Stimulated activated CD8-positive, alpha-beta memory T cell treated with anti-CD3 and anti-CD28 coated beads, Interleukin-12 subunit alpha, Interleukin-12 subunit beta, amount 100 ng/mL, for 4 hours (primary cell): Measurements from ENCODE around the gene MBNL1.

Source experiments
- DNase-seq: peaks from one replicate; pipeline ENCODE4 v3.0.0-alpha.2; 2020; ENCODE audit warnings: low read depth

The MBNL1 gene

GRCh38 chr3:152253514-152253913 lies 15.2 kb upstream of the MBNL1 start:
- no peak for DNase-seq

DNA sequence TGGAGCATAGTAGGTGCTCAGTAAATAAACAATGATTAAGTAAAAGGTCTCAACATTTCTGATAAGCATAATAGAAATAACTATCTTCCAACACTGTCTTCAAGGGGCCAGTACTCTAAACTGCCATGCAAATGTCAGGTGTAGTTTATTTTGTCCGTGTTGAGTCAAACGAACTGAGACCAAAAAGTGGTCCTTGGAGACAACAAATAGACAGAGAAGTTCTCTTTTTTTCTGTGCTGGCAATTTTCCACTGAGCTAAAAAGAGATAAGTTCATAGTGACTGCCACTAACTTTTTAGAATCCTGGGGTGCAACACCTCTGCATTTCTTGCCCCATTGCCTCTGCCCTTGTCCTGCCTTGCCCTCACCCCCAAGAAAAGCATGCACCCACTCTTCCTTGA lies 14.7 kb upstream of the MBNL1 start:
- no peak for DNase-seq

DNA sequence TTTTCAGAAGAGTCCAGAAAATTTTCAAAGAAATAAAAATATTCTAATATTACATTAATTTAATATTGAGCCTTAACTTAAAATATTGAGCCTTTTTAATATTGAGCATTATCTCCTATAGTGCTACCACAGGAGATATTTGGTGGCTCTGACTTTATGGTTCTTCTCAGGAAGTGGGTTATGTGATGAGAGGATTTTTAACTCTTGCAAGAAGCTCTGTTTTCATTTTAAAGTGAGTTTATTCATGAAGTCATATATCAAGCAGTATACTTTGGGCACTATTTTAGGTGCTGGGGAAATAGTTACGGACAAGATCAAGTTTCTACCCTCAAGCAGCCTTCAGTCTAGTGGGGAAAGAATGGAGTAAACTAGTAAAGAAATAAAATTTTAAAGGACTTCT lies 13.4 kb upstream of the MBNL1 start:
- DNase-seq: no peak

- DNase-seq: no peak
These were observed 11.7 kb upstream of the MBNL1 start for GRCh38 chr3:152256851-152257562.

DNA sequence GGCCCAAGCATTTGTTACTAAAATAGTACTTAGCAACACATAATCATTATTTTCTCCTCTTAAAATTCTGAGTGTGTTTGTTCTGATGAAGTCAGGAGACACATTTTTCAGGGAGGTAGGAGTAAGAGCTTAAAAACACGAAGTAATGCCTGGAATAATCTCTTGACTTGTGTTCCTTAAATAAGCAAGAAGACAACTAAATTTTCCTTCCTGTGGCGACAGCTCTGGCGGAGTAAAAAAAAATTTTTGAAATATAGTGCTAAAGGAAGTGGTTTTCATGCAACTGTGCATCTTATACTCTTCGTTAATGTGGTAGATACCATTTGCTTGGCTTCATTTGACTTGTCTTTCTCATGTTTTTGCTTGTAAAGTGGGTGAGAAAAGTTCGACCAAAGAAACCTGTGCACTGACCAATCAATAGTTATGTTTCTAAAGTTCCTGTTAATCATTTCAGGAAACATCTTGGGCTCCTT lies 11.1 kb upstream of the MBNL1 start:
- no peak for DNase-seq

DNA sequence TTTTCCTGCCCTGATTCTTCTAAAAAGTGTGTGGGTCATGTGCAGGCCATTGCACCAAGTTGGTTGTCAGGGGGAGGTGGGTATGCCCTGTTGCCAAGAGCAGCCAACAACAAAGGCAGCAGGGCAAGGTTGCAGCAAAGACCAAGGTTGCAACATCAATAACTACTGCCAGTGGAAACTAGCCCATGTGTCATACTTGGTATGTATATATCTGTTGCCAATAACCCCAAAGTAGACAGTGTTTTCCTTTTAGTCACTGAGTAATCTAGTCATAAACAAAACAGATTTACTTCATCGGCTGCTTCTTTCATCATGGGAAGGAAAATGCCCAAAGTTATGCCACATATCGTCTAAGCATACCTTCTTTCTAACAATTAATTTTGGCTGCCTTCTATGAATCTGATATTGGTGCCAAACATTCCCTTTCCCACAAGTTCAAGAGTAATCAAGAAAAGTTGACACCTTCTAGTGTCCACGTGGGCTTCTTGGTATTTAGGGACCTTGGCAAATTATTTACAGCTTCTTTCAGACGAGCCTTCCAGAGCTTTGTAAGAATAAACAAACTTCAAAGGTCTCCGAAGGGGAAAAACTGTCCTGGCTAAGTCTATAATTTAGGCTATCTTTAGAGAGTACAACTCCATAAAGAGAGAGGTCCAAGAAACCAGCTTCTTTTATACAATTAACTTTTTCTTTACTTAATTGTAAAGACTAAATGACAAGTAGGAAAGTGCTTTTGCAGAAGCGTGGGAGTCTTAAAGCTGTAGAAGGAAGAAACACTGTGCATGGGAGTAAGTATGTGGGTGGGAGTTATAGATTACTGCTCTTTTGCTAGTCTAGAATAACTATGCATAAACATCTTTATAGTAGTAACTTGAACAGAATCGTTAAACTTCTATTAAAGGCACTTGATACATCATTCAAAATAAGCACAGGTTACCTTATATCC lies 10.0 kb upstream of the MBNL1 start:
- peak; percentile 36 for DNase-seq

- no peak for DNase-seq
These were observed 9.3 kb upstream of the MBNL1 start for GRCh38 chr3:152259468-152259867.

DNA sequence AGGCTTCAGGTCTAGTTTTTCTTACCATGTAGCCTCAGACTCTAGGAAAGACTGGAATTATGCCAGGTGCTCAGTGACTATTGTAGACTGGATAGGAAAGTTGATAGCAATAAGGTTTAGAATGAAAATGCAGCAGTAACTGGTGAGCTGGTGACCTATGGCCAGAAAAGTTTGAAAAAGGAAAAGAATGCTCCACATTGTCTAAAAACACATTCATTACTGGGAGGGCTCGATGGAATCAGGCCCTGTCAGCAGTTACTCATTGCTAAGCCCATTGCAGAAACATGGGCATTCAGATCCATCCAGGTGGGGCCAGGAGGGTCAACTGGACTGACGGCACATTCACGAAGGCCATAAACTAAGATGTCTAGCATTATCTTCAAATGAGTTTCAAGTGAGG lies 8.7 kb upstream of the MBNL1 start:
- no peak for DNase-seq

- no peak for DNase-seq
These were observed 8.2 kb upstream of the MBNL1 start for GRCh38 chr3:152260529-152260928.

- DNase-seq: no peak
These were observed 7.4 kb upstream of the MBNL1 start for GRCh38 chr3:152261329-152261728.

DNA sequence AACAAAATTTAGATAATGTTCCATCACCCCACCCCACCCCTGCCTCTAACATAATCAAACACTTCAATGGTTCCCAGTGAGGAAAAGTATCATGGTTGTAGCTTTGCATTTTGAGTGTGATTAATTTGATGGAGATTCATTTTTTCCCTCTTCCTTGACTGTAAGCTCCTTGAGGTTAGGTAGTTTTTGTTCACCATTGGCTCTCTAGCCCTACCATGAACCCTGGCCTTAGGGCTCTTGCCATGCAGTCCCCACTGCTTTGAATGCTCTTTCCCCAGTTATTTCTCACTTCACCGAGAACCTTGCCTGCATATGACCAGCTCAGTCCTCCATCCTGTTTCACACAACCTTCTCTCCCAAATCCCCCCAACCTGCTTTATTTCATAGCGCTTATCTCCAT lies 5.0 kb upstream of the MBNL1 start:
- no peak for DNase-seq

GRCh38 chr3:152264378-152264777 lies 4.4 kb upstream of the MBNL1 start:
- DNase-seq: no peak

GRCh38 chr3:152266221-152266995 lies 2.3 kb upstream of the MBNL1 start:
- DNase-seq: no peak

DNA sequence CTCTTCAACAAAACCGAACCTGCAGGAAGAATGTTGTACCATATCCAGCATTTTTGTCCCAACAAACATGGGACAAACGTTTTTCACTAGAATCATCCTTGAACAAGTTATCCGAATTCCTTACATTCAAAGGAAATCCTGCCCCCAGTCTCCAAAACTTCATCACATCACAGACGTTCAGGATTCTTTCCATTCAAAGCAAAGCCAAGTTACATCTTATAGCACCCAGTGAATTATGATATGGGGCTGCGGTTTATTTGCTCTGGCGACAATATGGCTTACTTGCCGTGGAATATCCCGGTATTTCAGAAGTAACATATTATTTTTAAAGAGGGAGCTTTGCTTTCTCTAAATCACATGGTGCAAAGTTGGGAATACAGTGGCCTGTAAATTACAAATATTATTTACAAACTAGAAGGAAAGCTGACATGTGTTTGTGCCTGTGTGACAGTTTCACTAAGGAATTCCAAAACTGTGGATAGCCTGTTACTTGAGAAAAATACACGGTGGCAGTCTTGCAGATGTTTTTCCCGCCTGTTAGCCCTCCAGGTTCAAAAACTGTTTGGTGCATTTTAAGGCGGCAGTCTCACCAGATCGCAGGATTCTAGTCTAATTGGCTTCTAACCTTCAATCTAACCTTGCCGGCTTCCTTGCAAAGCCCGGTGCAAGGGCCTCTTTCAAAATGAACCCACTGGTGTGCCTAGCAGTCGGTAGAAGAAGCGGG lies 736 bp upstream of the MBNL1 start:
- DNase-seq: no peak

DNA sequence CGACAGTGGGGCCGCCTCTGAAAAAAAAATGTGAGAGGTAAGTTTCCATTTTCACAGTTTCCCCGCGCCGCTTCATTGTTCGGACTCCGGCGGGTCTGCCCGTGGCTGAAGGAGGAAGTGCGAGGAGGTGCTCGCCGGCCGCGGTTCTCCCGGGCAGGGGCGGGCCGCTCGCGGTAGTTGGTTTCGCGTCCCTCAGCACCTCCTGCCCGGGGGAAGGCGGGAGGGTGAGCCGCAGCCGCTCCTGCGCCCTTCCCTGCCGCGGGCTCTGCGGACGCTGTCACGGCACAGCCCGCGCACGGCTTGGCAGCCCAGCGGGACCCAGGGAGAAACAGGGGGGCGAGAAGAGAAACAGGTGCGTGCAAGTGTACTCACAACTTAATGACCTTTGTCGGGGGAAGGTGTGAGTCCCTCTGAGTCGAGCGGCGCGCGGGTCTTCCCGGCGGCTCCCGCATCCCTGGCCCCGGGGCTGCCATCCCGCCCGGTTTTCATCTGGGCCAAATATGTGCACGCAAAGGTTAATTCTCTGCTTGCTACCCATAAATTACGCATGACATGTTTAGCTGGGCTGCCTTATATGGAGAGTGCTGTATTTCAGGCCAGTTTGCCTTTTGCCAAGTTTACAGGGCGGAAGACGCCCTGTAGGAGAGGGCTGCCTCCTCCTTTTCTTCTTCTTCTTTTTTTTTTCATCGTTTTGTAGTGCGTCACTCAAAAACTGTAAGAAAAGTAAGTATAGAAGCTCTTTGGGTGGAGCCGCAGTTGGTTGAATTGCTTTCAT lies 514 bp downstream of the MBNL1 start:
- DNase-seq: no peak

DNA sequence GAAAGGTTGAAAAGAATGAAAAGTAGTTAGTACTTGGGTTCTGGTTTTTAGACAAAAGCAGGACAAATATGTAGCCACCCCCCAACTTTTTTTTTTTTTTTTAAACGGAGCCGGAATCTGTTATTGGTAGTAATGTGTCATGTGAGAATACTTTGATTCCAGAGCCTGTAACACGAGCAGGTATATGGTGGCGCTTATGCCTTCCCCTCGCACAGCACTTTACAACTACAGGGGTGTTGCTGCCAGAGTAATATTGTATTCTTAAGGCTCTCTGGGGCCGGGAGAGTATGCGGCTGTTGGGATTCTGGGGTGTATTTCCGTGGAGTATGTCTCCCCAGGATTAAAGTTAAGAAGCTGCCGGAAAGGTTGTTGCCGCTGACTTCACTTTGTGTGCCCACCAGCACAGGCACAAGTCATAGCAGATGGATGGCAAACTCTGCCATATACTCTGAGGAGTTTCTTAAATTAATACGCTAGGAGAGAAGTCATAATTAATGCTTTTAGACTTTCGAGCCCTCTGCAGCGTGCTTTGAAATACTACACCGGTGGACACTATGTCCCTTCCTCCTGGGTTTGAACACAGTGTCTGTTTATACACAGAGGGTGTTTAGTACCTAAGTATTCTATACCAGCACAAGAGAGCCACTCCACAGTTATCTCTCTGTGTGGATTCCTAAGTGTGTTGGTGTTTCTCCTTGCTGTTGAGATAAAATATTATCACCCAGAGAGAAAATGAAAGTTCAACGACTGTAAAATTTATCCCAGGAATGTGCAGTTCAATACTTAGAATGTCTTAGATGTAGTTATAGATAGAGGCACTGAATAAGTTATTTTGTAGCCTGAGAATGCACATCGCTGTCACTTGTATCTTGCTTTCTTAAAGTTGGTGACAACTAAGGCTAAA lies 1.4 kb downstream of the MBNL1 start:
- DNase-seq: no peak

- DNase-seq: no peak
These were observed 2.2 kb downstream of the MBNL1 start for GRCh38 chr3:152270937-152271336.

DNA sequence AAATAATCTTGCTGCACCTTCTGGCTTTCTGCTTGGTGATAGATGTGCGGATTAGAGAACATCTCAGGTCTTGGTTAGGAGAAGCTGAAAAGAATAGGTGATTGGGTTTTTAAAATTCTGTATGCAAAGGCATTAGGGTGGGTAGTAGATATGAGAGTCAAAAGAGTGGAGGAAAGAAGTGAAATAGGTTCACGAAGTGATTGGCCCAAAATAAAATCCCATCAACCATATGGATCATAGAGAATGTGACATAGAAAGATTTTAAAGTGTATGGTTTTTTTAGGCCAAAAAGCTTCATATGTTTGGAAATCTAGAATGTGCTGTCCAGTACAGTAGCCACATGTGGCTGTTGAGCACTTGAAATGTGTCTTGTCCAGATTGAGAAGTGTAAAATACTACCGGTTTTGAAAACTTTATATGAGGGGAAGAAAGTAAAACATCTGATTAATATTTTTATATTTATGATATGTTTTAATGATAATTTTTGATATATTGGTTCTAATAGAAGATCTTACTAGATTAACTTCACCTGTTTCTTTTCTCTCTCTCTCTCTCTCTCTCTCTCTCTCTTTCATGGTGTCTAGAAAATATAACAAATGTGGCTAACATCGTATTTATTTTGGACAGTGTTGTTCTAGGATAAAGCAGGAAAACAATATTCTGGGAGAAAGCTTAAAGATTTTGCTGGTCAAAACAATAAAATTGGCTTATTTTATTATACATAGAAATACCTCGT lies 2.9 kb downstream of the MBNL1 start:
- no peak for DNase-seq

GRCh38 chr3:152272771-152273242 lies 4.1 kb downstream of the MBNL1 start:
- no peak for DNase-seq
